Neural cell (in vitro differentiated cells): ENCODE data around the gene ARNT2. TPM values are rescaled to one million over a fixed set of nuclear protein-coding genes. Genes with fewer than 3 reads are reported as not detected.

Source experiments
- H2AFZ ChIP-seq: fragments of 200-600, 300-800 bp; sonication (generic), shearing (Covaris generic); 2 replicates; pipeline ENCODE4 v1.6.0; 2014; ENCODE audit warnings: low read depth, mild to moderate bottlenecking, antibody characterized with exemption, low read length, moderate library complexity
- H3F3A ChIP-seq: fragments of 200-600 bp; shearing (Covaris generic); 2 replicates; pipeline ENCODE4 v1.6.1; 2016; ENCODE audit warnings: mild to moderate bottlenecking, moderate library complexity, mixed read lengths, antibody characterized with exemption, low read length; ENCODE audit not compliant: insufficient read depth, poor library complexity, severe bottlenecking
- H3K27ac ChIP-seq: fragments of 200-600, 300-800 bp; sonication (generic), shearing (Covaris generic); 2 replicates; pipeline ENCODE4 v1.5.1; 2014; ENCODE audit warnings: mild to moderate bottlenecking, low read length, moderate library complexity
- H3K27me3 ChIP-seq: fragments of 300-800, 200-600 bp; sonication (generic), shearing (Covaris generic); 2 replicates; pipeline ENCODE4 v1.6.0; 2014; ENCODE audit warnings: mild to moderate bottlenecking, low read depth, low read length, moderate library complexity; ENCODE audit not compliant: insufficient read depth
- H3K36me3 ChIP-seq: fragments of 300-800, 200-600 bp; sonication (generic), shearing (Covaris generic); 2 replicates; pipeline ENCODE4 v1.5.1; 2014; ENCODE audit warnings: mild to moderate bottlenecking, antibody characterized with exemption, low read length, moderate library complexity; ENCODE audit not compliant: insufficient read depth
- H3K4me2 ChIP-seq: fragments of 300-800, 200-600 bp; sonication (generic), shearing (Covaris generic); 2 replicates; pipeline ENCODE4 v1.6.0; 2014; ENCODE audit warnings: mild to moderate bottlenecking, low read length
- H3K4me3 ChIP-seq: fragments of 300-800, 200-600 bp; sonication (generic), shearing (Covaris generic); 2 replicates; pipeline ENCODE4 v1.5.1; 2014; ENCODE audit warnings: mild to moderate bottlenecking, low read length, moderate library complexity
- H3K79me2 ChIP-seq: fragments of 200-600 bp; shearing (Covaris generic); replicated peaks from 2 replicates; pipeline ENCODE4 v1.6.0; 2014; ENCODE audit warnings: mild to moderate bottlenecking, low read length, moderate library complexity; ENCODE audit not compliant: insufficient read depth
- H3K9ac ChIP-seq: fragments of 300-800, 200-600 bp; sonication (generic), shearing (Covaris generic); 2 replicates; pipeline ENCODE4 v1.6.1; 2016; ENCODE audit warnings: mild to moderate bottlenecking, low read length, mixed read lengths
- H3K9me2 ChIP-seq: fragments of 200-600 bp; shearing (Covaris generic); 2 replicates; pipeline ENCODE4 v1.6.1; 2016; ENCODE audit warnings: mild to moderate bottlenecking, low read length, mixed read lengths; ENCODE audit not compliant: insufficient read depth
- H3K9me3 ChIP-seq: fragments of 200-600, 300-800 bp; sonication (generic), shearing (Covaris generic); 2 replicates; pipeline ENCODE4 v1.6.1; 2016; ENCODE audit warnings: mild to moderate bottlenecking, mixed run types, low read length, moderate library complexity, mixed read lengths
- H4K20me1 ChIP-seq: fragments of 200-600 bp; shearing (Covaris generic); 2 replicates; pipeline ENCODE4 v1.6.1; 2016; ENCODE audit warnings: mild to moderate bottlenecking, mixed run types; ENCODE audit not compliant: insufficient read depth
- EP300 ChIP-seq: fragments of 450-650 bp; conservative IDR thresholded peaks from 2 replicates; pipeline ENCODE4 v1.6.1; 2014; ENCODE audit warnings: antibody characterized with exemption, mild to moderate bottlenecking, moderate library complexity; ENCODE audit not compliant: poor library complexity, severe bottlenecking
- EZH2 ChIP-seq: fragments of 200-600, 300-800 bp; shearing (Covaris generic), sonication (generic); IDR thresholded peaks from 2 replicates; pipeline ENCODE4 v1.6.1; 2014; ENCODE audit warnings: antibody characterized with exemption, low read length, borderline replicate concordance, mild to moderate bottlenecking; ENCODE audit not compliant: insufficient read depth, poor library complexity, severe bottlenecking
- MXI1 ChIP-seq: fragments of 450-650 bp; conservative IDR thresholded peaks from 2 replicates; pipeline ENCODE4 v1.6.1; 2014; ENCODE audit warnings: antibody characterized with exemption, mild to moderate bottlenecking; ENCODE audit not compliant: poor library complexity, severe bottlenecking
- POLR2AphosphoS5 ChIP-seq: IDR thresholded peaks from 2 replicates; pipeline ENCODE4 v1.6.1; 2012
- RAD21 ChIP-seq: fragments of 450-650 bp; conservative IDR thresholded peaks from 2 replicates; pipeline ENCODE4 v1.6.1; 2014; ENCODE audit warnings: antibody characterized with exemption, mild to moderate bottlenecking, moderate library complexity
- REST ChIP-seq: IDR thresholded peaks from 2 replicates; pipeline ENCODE4 v1.6.1; 2012; ENCODE audit warnings: borderline replicate concordance
- SMC3 ChIP-seq: fragments of 450-650 bp; conservative IDR thresholded peaks from 2 replicates; pipeline ENCODE4 v1.6.1; 2014; ENCODE audit warnings: antibody characterized with exemption, mild to moderate bottlenecking, moderate library complexity; ENCODE audit not compliant: poor library complexity
- TAF1 ChIP-seq: IDR thresholded peaks from 2 replicates; pipeline ENCODE4 v1.6.1; 2012; ENCODE audit warnings: low read depth
- polyA plus RNA-seq: library from polyadenylated mRNA; depleted of rRNA; stranded (reverse); fragments of >200 nt; gene quantifications from 2 replicates; pipeline ENCODE4 v1.2.3, GENCODE V29; 2014
- TF ChIP-seq, protein P1 (sequence below): fragments of 450-650 bp; IDR thresholded peaks from 2 replicates; pipeline ENCODE4 v1.5.1; 2014; ENCODE audit warnings: antibody characterized with exemption, mild to moderate bottlenecking, moderate library complexity; ENCODE audit not compliant: poor library complexity, severe bottlenecking

The ARNT2 gene
- polyA plus RNA-seq, 1 donor from 2014 or later, result 41.2 TPM

GRCh38 chr15:80506286-80506893, 102.2 kb downstream of the ARNT2 start:
- Histone ChIP-seq H3K27ac (no peak overlapping the region), H3K9me2 (no peaks in the 10 kb centered on the region), H3K36me3 (peaks cover 8% of the 10 kb centered on the region), H3K27me3 (no peaks in the 10 kb centered on the region), H3K9me3 (no peaks in the 10 kb centered on the region), H3K9ac (no peak overlapping the region), H3F3A (no peaks in the 10 kb centered on the region), H2AFZ (no peak overlapping the region), H3K4me2 (no peak overlapping the region), H3K79me2 (no peaks in the 10 kb centered on the region), H4K20me1 (no peaks in the 10 kb centered on the region), H3K4me3 (no peak overlapping the region)
- TF ChIP-seq TAF1 (no peak), SMC3 (no peak), MXI1 (no peak), REST (no peak), RAD21 (no peak), POLR2AphosphoS5 (no peak), EP300 (no peak), EZH2 (no peak)
- TF ChIP-seq, protein P1, sequence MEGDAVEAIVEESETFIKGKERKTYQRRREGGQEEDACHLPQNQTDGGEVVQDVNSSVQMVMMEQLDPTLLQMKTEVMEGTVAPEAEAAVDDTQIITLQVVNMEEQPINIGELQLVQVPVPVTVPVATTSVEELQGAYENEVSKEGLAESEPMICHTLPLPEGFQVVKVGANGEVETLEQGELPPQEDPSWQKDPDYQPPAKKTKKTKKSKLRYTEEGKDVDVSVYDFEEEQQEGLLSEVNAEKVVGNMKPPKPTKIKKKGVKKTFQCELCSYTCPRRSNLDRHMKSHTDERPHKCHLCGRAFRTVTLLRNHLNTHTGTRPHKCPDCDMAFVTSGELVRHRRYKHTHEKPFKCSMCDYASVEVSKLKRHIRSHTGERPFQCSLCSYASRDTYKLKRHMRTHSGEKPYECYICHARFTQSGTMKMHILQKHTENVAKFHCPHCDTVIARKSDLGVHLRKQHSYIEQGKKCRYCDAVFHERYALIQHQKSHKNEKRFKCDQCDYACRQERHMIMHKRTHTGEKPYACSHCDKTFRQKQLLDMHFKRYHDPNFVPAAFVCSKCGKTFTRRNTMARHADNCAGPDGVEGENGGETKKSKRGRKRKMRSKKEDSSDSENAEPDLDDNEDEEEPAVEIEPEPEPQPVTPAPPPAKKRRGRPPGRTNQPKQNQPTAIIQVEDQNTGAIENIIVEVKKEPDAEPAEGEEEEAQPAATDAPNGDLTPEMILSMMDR, result no peak

DNA sequence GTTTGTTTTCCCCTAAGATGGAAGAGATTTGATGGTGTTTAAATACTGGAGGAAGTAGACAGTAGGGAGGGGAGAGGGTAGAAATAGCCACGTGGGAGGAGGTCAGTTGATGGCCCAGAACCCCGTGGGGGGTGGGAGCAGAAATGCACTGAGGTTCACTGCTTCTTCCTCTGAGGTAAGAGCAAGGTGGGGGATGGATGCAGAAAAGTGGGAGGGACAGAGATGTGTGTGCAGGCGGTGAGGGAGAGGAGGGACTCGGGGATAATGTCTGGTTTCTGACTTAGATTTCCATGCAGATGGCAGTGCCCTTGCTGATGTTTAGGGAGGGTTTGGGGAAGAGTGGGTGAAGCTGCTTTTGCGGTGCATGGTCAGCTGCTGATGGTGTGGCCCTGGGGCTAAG, 102.9 kb downstream of the ARNT2 start:
- Histone ChIP-seq H3K9ac (no peak overlapping the region), H4K20me1 (no peaks in the 10 kb centered on the region), H3K4me2 (no peak overlapping the region), H3K4me3 (no peak overlapping the region), H3K27ac (no peak overlapping the region), H3K36me3 (peaks cover 9% of the 10 kb centered on the region), H3K9me3 (no peaks in the 10 kb centered on the region), H3F3A (no peaks in the 10 kb centered on the region), H3K79me2 (no peaks in the 10 kb centered on the region), H3K27me3 (no peaks in the 10 kb centered on the region), H3K9me2 (no peaks in the 10 kb centered on the region), H2AFZ (no peak overlapping the region)
- no peak for TF ChIP-seq SMC3
- TF ChIP-seq EZH2, result no peak
- TF ChIP-seq, protein P1, result no peak
- no peak for TF ChIP-seq POLR2AphosphoS5
- no peak for TF ChIP-seq EP300
- no peak for TF ChIP-seq TAF1
- TF ChIP-seq MXI1, result no peak
- TF ChIP-seq REST, result no peak
- TF ChIP-seq RAD21, result no peak
